Gastrocnemius medialis (tissue), 4 donors: ENCODE measurements around the gene ANKRD22. TPM values are rescaled to one million over a fixed set of nuclear protein-coding genes. Genes with fewer than 3 reads are reported as not detected.

Experiments used
- ATAC-seq, 2 donors: fragments of 150-250 bp; one replicate each; pipeline ENCODE4 v1.9.1; 2016
- DNase-seq, 2 donors: peaks; one replicate each; pipeline ENCODE4 v3.0.0-alpha.2; 2019
- H3K27ac ChIP-seq, 4 donors: fragments of 200-600 bp; sonication (generic); 1 replicate in 1 of 4; 2 replicates in 3 of 4; pipeline ENCODE4 v1.5.1; 2016 to 2018; ENCODE audit warnings: mild to moderate bottlenecking in 2 of 4, moderate library complexity in 1 of 4
- H3K27me3 ChIP-seq, 3 donors: fragments of 200-600 bp; sonication (generic) in 2 of 3; 1 replicate in 1 of 3; 2 replicates in 2 of 3; pipeline versions ENCODE4 v1.5.1 to v1.6.0; 2016 to 2019; ENCODE audit warnings: mild to moderate bottlenecking in 1 of 3, moderate library complexity in 1 of 3
- H3K36me3 ChIP-seq, 2 donors: fragments of 200-600 bp; sonication (generic) in 1 of 2; one replicate each; pipeline ENCODE4 v1.5.1; 2017 to 2018
- H3K4me1 ChIP-seq, 2 donors: fragments of 200-600 bp; sonication (generic) in 1 of 2; one replicate each; pipeline ENCODE4 v1.5.1; 2016 to 2017; ENCODE audit warnings: mild to moderate bottlenecking in 2 of 2
- H3K4me3 ChIP-seq, 4 donors: fragments of 200-600 bp; sonication (generic) in 3 of 4; 1 replicate in 1 of 4; 2 replicates in 3 of 4; pipeline ENCODE4 v1.5.1; 2016 to 2019; ENCODE audit warnings: mild to moderate bottlenecking in 2 of 4
- H3K9me3 ChIP-seq, 3 donors: fragments of 200-600 bp; sonication (generic) in 2 of 3; 1 replicate in 1 of 3; 2 replicates in 2 of 3; pipeline ENCODE4 v1.5.1; 2016 to 2019
- CTCF ChIP-seq, 5 experiments: fragments of 450-650 bp in 3 of 5; fragments of 200-600 bp in 2 of 5; sonication (generic) in 2 of 5; IDR thresholded peaks in 4 of 5; conservative IDR thresholded peaks in 1 of 5; 1 replicate in 4 of 5; 2 replicates in 1 of 5; pipeline ENCODE4 v1.5.1; 2016 to 2019; ENCODE audit warnings: antibody characterized with exemption in 5 of 5, mild to moderate bottlenecking in 3 of 5, moderate library complexity in 3 of 5
- POLR2A ChIP-seq, 2 donors: fragments of 450-650 bp; IDR thresholded peaks; one replicate each; pipeline ENCODE4 v1.6.1; 2017; ENCODE audit warnings: antibody characterized with exemption in 2 of 2, mild to moderate bottlenecking in 2 of 2, moderate library complexity in 2 of 2
- in situ Hi-C, 4 donors: fragments of 200-750 bp; cut with MboI; loops; one replicate each; pipeline versions ENCODE4 v1.15.0 to v1.8.0; 2017; ENCODE audit warnings: low sequenced_read_pairs in 4 of 4
- intact Hi-C: fragments of 100-400 bp; cut with DNase I; formaldehyde crosslinking; loops from one replicate; pipeline ENCODE4 v1.15.1; 2023; ENCODE audit warnings: low total_unique reads
- total RNA-seq, 4 donors: library from RNA; depleted of rRNA; stranded (reverse); fragments of >200 nt; gene quantifications; one replicate each; pipeline versions ENCODE4 v1.1.0 to v1.2.3, GENCODE V29; 2016

Gene ANKRD22
- total RNA-seq, 4 donors from 2014 or later: not detected

GRCh38 chr10:88890681-88891381, 39.2 kb upstream of the ANKRD22 start:
- no peaks in the 10 kb centered on the region for H3K9me3 ChIP-seq
- intact Hi-C loops (no loop called here), in situ Hi-C loops (no loop called here)
- no peak overlapping the region for H3K4me3 ChIP-seq
- no peaks in the 10 kb centered on the region for H3K36me3 ChIP-seq
- H3K27me3 ChIP-seq: no peaks in the 10 kb centered on the region
- DNase-seq (no peak), ATAC-seq (no peak)
- H3K27ac ChIP-seq: no peak overlapping the region
- no peaks in the 10 kb centered on the region for H3K4me1 ChIP-seq
- TF ChIP-seq POLR2A (IDR thresholded peaks at IDR 0.05) (no peak), CTCF (IDR thresholded peaks at IDR 0.05 in 4 of 5, conservative IDR thresholded peaks at IDR 0.05 in 1 of 5) (no peak)

- no peak for DNase-seq
- no peak overlapping the region for H3K27ac ChIP-seq
- no peaks in the 10 kb centered on the region for H3K4me1 ChIP-seq
- TF ChIP-seq CTCF (IDR thresholded peaks at IDR 0.05 in 4 of 5, conservative IDR thresholded peaks at IDR 0.05 in 1 of 5): no peak
- TF ChIP-seq POLR2A (IDR thresholded peaks at IDR 0.05): no peak
- no peaks in the 10 kb centered on the region for H3K27me3 ChIP-seq
- no peak for ATAC-seq
- in situ Hi-C loops (no loop called here), intact Hi-C loops (no loop called here)
- no peak overlapping the region for H3K4me3 ChIP-seq
- no peaks in the 10 kb centered on the region for H3K36me3 ChIP-seq
- no peaks in the 10 kb centered on the region for H3K9me3 ChIP-seq
Observed at GRCh38 chr10:88889559-88890337, 38.1 kb upstream of the ANKRD22 start.

- ATAC-seq: no peak
- in situ Hi-C loops (no loop called here), intact Hi-C loops (no loop called here)
- DNase-seq: no peak
- H3K4me3 ChIP-seq: no peak overlapping the region
- H3K4me1 ChIP-seq: no peaks in the 10 kb centered on the region
- H3K36me3 ChIP-seq: no peaks in the 10 kb centered on the region
- TF ChIP-seq CTCF (IDR thresholded peaks at IDR 0.05 in 4 of 5, conservative IDR thresholded peaks at IDR 0.05 in 1 of 5): no peak
- TF ChIP-seq POLR2A (IDR thresholded peaks at IDR 0.05): no peak
- H3K27me3 ChIP-seq: no peaks in the 10 kb centered on the region
- no peaks in the 10 kb centered on the region for H3K9me3 ChIP-seq
- no peak overlapping the region for H3K27ac ChIP-seq
Observed at GRCh38 chr10:88888810-88889445, 37.3 kb upstream of the ANKRD22 start.

- Histone ChIP-seq H3K27me3 (no peaks in the 10 kb centered on the region), H3K36me3 (no peaks in the 10 kb centered on the region), H3K4me3 (no peak overlapping the region), H3K27ac (no peak overlapping the region), H3K4me1 (peaks cover 0 to 3% of the 10 kb centered on the region in 2 donors), H3K9me3 (no peaks in the 10 kb centered on the region)
- intact Hi-C loops (no loop called here), in situ Hi-C loops (no loop called here)
- DNase-seq (no peak), ATAC-seq (no peak)
- no peak for TF ChIP-seq POLR2A (IDR thresholded peaks at IDR 0.05)
- TF ChIP-seq CTCF (IDR thresholded peaks at IDR 0.05 in 4 of 5, conservative IDR thresholded peaks at IDR 0.05 in 1 of 5): no peak
Observed at GRCh38 chr10:88886557-88886956, 34.9 kb upstream of the ANKRD22 start.
